ENCODE measurements around the gene METTL26. TPM values are rescaled to one million over a fixed set of nuclear protein-coding genes. Genes with fewer than 3 reads are reported as not detected.

Gene METTL26
- 54.4 and 93.1 TPM in 2 replicates for total RNA-seq

DNA sequence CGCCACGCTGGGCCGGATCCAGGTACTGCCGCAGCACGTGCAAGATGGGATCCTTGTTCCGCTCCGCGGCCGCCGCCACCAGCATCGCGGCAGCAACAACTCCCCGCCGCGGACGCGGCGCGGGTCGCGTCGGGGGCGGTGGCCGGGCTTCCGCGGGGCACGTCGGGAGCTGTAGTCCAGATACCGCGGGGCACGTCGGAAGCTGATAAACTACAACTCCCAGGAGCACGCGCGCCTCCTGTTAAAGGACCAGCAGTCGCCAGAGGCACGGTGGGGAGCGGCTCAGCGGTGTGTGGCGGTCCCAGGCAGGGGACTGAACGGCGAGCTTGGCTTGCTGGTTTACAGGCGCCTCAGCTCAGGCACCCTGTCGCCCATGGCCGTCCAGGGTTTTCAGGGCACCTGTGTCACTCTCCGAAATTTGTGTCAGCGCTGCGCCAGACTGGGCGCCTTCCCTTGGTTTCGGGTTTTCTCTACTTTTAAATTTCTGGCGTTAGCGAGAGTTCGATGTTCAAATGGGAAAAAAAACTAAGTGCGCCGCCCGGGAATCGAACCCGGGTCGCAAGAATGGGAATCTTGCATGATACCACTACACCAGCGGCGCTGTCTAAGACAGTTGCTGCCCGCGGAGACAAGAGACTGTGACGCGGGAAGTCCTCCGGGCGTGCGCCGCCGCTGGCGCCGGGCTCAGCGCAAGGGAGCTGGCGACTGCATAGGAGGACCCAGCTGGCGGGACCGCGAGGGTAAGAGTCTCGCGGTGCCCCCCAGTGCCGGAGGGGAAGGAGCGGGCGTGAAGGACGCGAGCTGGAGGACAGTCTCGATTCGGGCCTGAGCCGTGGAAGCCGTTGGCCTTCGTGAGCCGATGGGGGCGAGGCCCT, at the start of gene METTL26:
TSS of gene METTL26 (minus strand) at position 100 of the 875 bp plus-strand sequence. CDS start at position 85, 15 bp downstream.
- DNase-seq (ENCODE audit: low read depth): peak; percentile 84

DNA sequence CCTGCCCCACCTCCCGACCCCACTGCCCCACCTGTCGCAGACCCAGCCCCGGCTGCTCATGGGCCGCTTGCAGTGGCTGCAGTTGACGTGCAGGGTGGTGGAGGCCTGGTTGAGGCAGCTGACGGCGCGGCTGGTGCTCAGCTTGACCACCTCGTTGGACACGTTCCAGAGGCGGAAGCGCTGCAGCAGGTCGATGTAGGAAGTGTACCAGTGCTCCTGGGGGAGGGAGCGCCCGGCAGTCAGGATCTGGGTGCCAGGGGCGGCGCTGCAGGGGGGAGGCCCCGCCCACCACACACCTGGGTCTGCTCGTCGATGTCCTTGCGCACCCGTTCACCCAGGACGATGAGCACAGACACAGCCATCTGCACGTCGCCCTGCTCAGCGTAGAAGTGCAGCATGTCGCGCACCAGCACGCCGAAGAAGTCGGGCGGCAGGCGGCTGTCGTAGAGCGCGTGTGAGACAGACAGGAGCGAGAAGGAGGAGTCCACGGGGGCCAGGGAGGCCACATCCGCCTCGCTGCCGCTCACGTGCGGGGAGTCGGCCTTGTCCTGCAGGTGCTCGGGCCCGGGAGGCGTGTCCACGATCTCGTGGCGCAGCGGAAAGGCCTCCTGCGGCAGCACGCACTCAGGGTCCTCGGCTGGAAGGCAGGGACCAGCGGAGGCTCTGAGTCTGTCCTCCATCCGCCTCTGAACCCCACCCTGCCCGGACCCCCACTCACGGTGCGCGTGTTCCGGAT, 49.0 kb upstream of the METTL26 start:
- DNase-seq (ENCODE audit: low read depth): no peak

DNA sequence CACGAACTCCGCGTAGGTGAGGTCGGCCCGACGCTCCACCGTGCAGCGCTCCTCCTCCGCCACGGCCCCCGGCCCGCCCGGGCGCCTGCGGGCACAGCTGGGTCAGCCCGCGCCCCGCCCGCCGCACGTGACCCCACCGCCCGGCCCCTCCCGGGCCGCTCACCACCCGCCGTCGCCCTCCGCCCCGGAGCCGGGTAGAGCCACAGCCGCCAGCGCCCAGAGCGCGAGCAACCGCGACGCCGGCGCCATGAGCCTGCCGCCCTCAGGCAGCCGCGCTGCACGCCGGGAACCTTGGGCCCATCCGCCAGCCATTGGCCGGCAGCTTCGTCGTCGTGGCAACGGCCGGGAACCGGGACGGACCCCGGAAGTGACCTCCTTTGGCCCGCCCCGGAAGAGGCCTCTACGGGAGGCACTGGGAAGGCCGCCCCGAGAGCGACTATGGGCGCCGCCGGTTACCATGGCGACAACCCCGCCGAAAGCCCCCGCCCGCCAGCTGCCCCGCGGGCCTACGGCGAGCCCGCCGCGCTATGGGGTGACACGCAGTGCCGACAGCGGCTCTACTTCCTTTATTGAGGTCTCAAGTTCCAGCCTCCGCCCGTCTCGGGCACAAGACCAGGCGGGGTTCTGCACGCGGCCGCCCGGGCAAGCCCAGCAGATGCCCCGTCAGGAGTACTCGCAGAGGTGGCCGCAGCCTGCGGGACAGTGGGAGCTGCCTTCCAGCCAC, 48.1 kb upstream of the METTL26 start, which contains the start of gene JMJD8:
TSS of gene JMJD8 (minus strand) at position 264 of the 724 bp plus-strand sequence. CDS start at position 249, 15 bp downstream.
- peak; percentile 85 for DNase-seq (ENCODE audit: low read depth)

DNA sequence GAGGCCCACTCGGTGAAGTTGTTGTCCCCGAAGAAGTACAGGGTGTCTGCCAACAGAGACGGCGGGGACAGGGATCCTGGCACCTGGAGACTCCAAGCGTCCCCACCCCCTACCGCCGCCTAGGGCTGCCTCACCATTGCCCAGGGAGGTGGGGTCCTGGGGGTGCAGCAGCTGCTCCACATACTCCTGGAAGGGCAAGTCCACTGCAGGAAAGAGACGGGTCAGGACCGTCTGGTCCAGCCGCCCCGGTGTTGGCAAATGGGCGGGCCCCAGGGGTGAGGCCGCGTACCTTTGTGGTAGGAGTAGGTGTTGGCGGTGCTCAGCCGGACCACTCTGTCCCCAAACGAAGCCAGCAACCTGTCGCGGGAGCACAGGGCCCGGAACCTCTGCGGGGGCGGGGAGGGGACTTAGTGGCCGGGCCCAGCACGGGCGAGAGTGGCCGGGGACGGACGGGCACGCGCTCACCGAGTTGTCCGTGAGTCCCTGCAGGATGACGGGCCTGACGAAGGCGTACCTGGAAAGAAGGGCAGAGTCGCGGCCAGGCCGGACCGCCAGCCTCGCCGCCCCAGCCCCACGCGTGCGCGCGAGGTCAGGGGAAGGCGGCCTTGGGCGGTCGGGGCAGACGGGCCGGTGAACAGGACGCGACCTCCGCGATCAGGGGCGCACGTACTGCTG, 47.4 kb upstream of the METTL26 start:
- DNase-seq (ENCODE audit: low read depth): no peak

GRCh38 chr16:682493-683395, 46.6 kb upstream of the METTL26 start:
- DNase-seq (ENCODE audit: low read depth): no peak

GRCh38 chr16:681746-682427, 45.8 kb upstream of the METTL26 start:
- no peak for DNase-seq (ENCODE audit: low read depth)

GRCh38 chr16:680967-681745, 45.1 kb upstream of the METTL26 start:
- DNase-seq (ENCODE audit: low read depth): no peak

DNA sequence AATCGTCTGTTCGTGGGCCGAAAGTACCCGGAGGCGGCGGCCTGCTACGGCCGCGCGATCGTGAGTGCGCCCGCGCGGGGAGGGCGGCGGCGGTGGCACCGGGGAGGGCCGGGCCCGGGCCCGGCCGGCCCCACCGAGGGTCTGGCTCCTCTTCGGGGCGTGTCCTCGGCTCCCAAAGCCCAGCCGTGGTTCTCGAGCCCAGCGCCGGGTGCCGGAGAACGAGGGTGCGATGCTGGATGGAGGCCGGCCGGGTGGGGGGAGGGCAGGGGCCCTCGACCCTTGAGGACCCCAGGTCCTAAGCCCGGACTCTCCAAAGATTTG, 44.5 kb upstream of the METTL26 start:
- DNase-seq (ENCODE audit: low read depth): no peak

DNA sequence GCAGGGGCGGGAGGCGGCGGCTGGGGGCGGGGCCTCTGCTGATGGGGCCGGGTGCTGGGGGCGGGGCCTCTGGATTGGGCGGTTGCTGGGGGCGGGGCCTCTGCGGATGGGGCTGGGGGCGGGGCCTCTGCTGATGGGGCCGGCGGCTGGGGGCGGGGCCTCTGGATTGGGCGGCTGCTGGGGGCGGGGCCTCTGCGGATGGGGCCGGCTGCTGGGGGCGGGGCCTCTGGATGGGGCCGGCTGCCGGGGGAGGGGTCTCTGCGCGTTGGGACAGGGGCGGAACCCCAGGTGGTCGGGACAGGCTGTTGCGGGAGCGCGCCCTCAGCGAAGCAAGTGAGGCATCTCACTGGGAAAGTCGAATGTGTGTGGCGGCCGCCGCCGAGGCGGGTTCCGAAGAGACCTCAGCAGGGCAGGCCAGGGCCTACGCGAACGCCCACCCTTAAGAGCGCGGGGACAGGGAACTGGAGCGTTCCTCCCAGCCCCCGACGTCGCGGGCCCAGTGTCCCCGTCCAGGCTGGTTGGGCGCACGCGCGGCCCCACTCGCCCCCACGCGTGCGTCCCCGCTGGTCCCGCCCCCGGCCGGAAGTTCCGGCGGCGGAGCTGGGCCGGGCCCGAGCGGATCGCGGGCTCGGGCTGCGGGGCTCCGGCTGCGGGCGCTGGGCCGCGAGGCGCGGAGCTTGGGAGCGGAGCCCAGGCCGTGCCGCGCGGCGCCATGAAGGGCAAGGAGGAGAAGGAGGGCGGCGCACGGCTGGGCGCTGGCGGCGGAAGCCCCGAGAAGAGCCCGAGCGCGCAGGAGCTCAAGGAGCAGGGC, 43.9 kb upstream of the METTL26 start, which contains the start of gene STUB1:
TSS of gene STUB1 (plus strand) at position 597 of the 811 bp plus-strand sequence. CDS start at position 713, 116 bp downstream.
- peak; percentile 42 for DNase-seq (ENCODE audit: low read depth)

GRCh38 chr16:678858-679813, 43.0 kb upstream of the METTL26 start:
- peak; percentile 27 for DNase-seq (ENCODE audit: low read depth)

- DNase-seq (ENCODE audit: low read depth): no peak
These were observed 42.2 kb upstream of the METTL26 start for GRCh38 chr16:678209-678857.

DNA sequence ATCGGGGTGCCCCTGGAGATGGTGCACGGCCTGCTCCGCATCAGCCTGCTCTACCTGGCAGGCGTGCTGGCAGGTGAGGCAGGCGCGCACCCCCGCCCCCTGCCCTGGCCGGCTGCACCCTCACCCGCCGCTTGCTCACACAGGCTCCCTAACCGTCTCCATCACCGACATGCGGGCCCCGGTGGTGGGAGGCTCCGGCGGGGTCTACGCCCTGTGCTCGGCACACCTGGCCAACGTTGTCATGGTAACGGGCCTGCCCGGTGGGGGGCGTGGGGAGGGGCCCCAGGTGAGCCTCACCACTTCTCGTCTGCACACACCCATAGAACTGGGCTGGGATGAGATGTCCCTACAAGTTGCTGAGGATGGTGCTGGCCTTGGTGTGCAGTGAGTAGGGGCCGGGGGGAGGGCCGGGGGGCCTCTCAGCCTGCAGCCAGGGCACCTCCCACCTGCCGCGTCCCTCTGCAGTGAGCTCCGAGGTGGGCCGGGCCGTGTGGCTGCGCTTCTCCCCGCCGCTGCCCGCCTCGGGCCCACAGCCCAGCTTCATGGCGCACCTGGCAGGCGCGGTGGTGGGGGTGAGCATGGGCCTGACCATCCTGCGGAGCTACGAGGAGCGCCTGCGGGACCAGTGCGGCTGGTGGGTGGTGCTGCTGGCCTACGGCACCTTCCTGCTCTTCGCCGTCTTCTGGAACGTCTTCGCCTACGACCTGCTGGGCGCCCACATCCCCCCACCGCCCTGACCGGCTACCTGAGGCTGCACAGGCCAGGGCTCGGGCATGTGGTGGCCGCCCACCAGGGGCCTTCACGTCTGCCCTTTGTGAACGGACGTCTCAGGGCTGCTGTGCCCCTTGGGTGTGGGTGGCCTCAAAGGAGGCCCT, 41.4 kb upstream of the METTL26 start:
- no peak for DNase-seq (ENCODE audit: low read depth)

- no peak for DNase-seq (ENCODE audit: low read depth)
These were observed 40.8 kb upstream of the METTL26 start for GRCh38 chr16:676913-677312.

- no peak for DNase-seq (ENCODE audit: low read depth)
These were observed 40.4 kb upstream of the METTL26 start for GRCh38 chr16:676565-676902.

DNA sequence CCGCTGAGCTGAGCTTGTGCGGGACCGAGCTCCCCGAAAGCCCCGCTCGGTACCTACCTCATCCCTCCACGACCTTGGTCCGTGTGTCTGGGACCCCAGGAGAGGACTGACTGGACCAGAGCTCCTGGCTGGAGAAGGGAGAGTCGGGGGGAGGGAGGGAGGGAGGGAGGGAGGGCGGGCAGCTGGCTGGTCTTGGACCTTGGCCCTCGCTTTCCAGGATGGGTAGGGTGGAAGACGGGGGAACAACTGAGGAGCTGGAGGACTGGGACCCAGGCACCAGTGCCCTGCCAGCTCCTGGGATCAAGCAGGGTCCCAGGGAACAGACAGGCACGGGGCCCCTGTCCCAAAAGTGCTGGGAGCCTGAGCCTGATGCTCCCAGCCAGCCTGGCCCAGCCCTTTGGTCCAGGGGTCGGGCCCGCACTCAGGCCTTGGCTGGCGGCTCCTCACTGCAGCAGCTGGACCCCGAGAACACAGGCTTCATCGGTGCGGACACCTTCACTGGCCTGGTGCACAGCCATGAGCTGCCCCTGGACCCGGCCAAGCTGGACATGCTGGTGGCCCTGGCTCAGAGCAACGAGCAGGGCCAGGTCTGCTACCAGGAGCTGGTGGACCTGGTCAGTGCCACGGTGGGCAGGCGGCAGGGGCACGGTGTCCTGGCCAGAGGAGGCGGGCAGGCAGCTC, 39.9 kb upstream of the METTL26 start:
- DNase-seq (ENCODE audit: low read depth): no peak
